GM20000 (cell line): Measurements from ENCODE around the gene ZNRF3.
"Not testable (repeated sequence)": the region's sequence is repeated elsewhere in the genome, so short reads cannot be mapped to it uniquely, and the experiment has no call there.

Source experiments
- DNase-seq: peaks from one replicate; pipeline ENCODE4 v3.0.0; 2012; ENCODE audit warnings: low spot score
- CTCF ChIP-seq: IDR thresholded peaks from 2 replicates; pipeline ENCODE4 v1.5.1; 2012; ENCODE audit warnings: mild to moderate bottlenecking, control low read depth; ENCODE audit errors: extremely low read depth, missing control alignments

ZNRF3 gene

GRCh38 chr22:28855355-28856094 lies 27.8 kb upstream of the ZNRF3 start:
- peak; percentile 70 for DNase-seq
- TF ChIP-seq CTCF: peak; percentile 71

GRCh38 chr22:28856095-28856455 lies 27.3 kb upstream of the ZNRF3 start:
- TF ChIP-seq CTCF: no peak

GRCh38 chr22:28857288-28857687 lies 26.1 kb upstream of the ZNRF3 start:
- no peak for TF ChIP-seq CTCF
- DNase-seq: no peak

More at GRCh38 chr22:28856095-28856455, 27.3 kb upstream of the ZNRF3 start:
- no peak for DNase-seq

- no peak for DNase-seq
- TF ChIP-seq CTCF: no peak
Observed at GRCh38 chr22:28864878-28865596, 18.3 kb upstream of the ZNRF3 start.

- DNase-seq: no peak
- TF ChIP-seq CTCF: no peak
Observed at GRCh38 chr22:28867191-28867590, 16.2 kb upstream of the ZNRF3 start.

- not testable (repeated sequence) for DNase-seq
Observed at GRCh38 chr22:28868389-28868788, 15.0 kb upstream of the ZNRF3 start.

- no peak for DNase-seq
- no peak for TF ChIP-seq CTCF
Observed at GRCh38 chr22:28869736-28870135, 13.6 kb upstream of the ZNRF3 start.
